Endodermal cell (in vitro differentiated cells): ENCODE results near the gene C18orf32. TPM values are rescaled to one million over a fixed set of nuclear protein-coding genes. Genes with fewer than 3 reads are reported as not detected.
"Not testable (repeated sequence)": the region's sequence is repeated elsewhere in the genome, so short reads cannot be mapped to it uniquely, and the experiment has no call there.

Experiments
- DNase-seq: peaks from one replicate; pipeline ENCODE4 v3.0.0-alpha.2; 2017
- H3K27ac ChIP-seq: 2 replicates; pipeline ENCODE4 v1.5.1; 2013; ENCODE audit warnings: mild to moderate bottlenecking, low read depth, low read length, moderate library complexity
- H3K27me3 ChIP-seq: 2 replicates; pipeline ENCODE4 v1.6.1; 2013; ENCODE audit warnings: mild to moderate bottlenecking, low read length, moderate library complexity; ENCODE audit not compliant: insufficient read depth, control insufficient read depth, poor library complexity, severe bottlenecking
- H3K36me3 ChIP-seq: 2 replicates; pipeline ENCODE4 v1.7.0; 2013; ENCODE audit warnings: mild to moderate bottlenecking, low read length, moderate library complexity; ENCODE audit not compliant: control insufficient read depth, insufficient read depth
- H3K4me1 ChIP-seq: one replicate; pipeline ENCODE4 v1.7.0; 2013; ENCODE audit warnings: low read length; ENCODE audit not compliant: control insufficient read depth, insufficient read depth
- H3K4me3 ChIP-seq: 2 replicates; pipeline ENCODE4 v1.5.1; 2013; ENCODE audit warnings: mild to moderate bottlenecking, low read length, moderate library complexity
- H3K9ac ChIP-seq: 2 replicates; pipeline ENCODE4 v1.6.1; 2013; ENCODE audit warnings: mild to moderate bottlenecking, low read length, moderate library complexity; ENCODE audit not compliant: poor library complexity, severe bottlenecking; ENCODE audit errors: extremely low read depth
- H3K9me3 ChIP-seq: 2 replicates; pipeline ENCODE4 v1.6.1; 2013; ENCODE audit warnings: mild to moderate bottlenecking, low read length, moderate library complexity; ENCODE audit not compliant: control insufficient read depth
- H3K27ac Mint-ChIP-seq: 2 replicates; pipeline ENCODE4 v1.8.0; 2020; ENCODE audit warnings: mixed read lengths
- H3K27me3 Mint-ChIP-seq: 2 replicates; pipeline ENCODE4 v1.8.0; 2021; ENCODE audit warnings: mild to moderate bottlenecking, mixed read lengths; ENCODE audit not compliant: insufficient read depth
- H3K36me3 Mint-ChIP-seq: 2 replicates; pipeline ENCODE4 v1.8.0; 2020; ENCODE audit warnings: low read depth, mixed read lengths
- H3K4me1 Mint-ChIP-seq: 2 replicates; pipeline ENCODE4 v1.8.0; 2020; ENCODE audit warnings: mixed read lengths
- H3K4me3 Mint-ChIP-seq: 2 replicates; pipeline ENCODE4 v1.8.0; 2020; ENCODE audit warnings: mild to moderate bottlenecking, moderate library complexity, mixed read lengths
- H3K9me3 Mint-ChIP-seq: 2 replicates; pipeline ENCODE4 v1.8.0; 2020; ENCODE audit warnings: mild to moderate bottlenecking, mixed read lengths
- WGBS, 2 experiments: methylation state at CpG; one replicate each; pipeline versions ENCODE4 v1.1.5 to v1.1.7; 2013; ENCODE audit warnings: missing lambda C conversion rate in 2 of 2, mixed read lengths in 1 of 2; ENCODE audit not compliant: insufficient coverage in 1 of 2, insufficient read length in 1 of 2; 5-methylcytosine and 5-hydroxymethylcytosine counted together
- total RNA-seq, 2 donors: library from RNA; stranded (reverse); fragmentation: NEBNext Ultra II Directional in 1 of 2; extraction: Animal tissue kit (Norgen Biotek cat#: 25700) in 1 of 2; gene quantifications; 2 replicates in 1 of 2; 3 replicates in 1 of 2; pipeline ENCODE4 v1.2.1, GENCODE V29; 2021
- TF ChIP-seq, protein P1 (sequence below): fragments of 200-600 bp; sonication (generic); conservative IDR thresholded peaks from 2 replicates; pipeline ENCODE4 v1.5.0; 2021; ENCODE audit warnings: antibody characterized with exemption, mild to moderate bottlenecking

C18orf32 gene
- total RNA-seq, 2 donors from 2014 or later: 31.4 to 32.9 TPM

DNA sequence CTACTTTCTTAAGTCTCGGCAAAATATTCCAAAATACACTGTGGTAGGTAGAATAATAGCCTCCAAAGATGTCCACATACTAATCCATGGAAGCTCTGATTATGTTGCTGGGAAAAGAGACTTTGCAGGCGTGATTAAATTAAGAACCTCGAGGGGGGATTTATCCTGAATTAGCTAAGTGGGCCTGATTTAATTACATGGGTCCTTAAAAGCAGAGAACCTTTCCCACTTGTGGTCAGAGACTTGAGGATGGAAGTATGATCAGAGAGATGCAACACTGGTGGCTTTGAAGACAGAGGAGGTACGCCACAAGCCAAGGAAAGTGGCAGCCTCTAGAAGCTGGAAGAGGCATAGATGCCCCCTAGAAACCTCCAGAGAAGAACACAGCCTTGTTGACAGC is 29.4 kb downstream of the C18orf32 start:
- TF ChIP-seq, protein P1, sequence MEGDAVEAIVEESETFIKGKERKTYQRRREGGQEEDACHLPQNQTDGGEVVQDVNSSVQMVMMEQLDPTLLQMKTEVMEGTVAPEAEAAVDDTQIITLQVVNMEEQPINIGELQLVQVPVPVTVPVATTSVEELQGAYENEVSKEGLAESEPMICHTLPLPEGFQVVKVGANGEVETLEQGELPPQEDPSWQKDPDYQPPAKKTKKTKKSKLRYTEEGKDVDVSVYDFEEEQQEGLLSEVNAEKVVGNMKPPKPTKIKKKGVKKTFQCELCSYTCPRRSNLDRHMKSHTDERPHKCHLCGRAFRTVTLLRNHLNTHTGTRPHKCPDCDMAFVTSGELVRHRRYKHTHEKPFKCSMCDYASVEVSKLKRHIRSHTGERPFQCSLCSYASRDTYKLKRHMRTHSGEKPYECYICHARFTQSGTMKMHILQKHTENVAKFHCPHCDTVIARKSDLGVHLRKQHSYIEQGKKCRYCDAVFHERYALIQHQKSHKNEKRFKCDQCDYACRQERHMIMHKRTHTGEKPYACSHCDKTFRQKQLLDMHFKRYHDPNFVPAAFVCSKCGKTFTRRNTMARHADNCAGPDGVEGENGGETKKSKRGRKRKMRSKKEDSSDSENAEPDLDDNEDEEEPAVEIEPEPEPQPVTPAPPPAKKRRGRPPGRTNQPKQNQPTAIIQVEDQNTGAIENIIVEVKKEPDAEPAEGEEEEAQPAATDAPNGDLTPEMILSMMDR: no peak
- Histone ChIP-seq H3K27ac (no peak overlapping the region), H3K36me3 (no peaks in the 10 kb centered on the region), H3K9ac (no peak overlapping the region), H3K27me3 (peaks cover 6% of the 10 kb centered on the region), H3K9me3 (peaks cover 7% of the 10 kb centered on the region), H3K4me1 (no peaks in the 10 kb centered on the region), H3K4me3 (no peak overlapping the region)
- H3K4me1 Mint-ChIP-seq: peaks cover 7% of the 10 kb centered on the region
- peaks cover 9% of the 10 kb centered on the region for H3K27me3 Mint-ChIP-seq
- H3K4me3 Mint-ChIP-seq: no peak overlapping the region
- DNase-seq: no peak
- no peak overlapping the region for H3K27ac Mint-ChIP-seq
- peaks cover 20% of the 10 kb centered on the region for H3K36me3 Mint-ChIP-seq
- peaks cover 9% of the 10 kb centered on the region for H3K9me3 Mint-ChIP-seq
- WGBS, 2 experiments: 94 to 96% methylated on average over 3 to 4 of the region's 4 CpGs

DNA sequence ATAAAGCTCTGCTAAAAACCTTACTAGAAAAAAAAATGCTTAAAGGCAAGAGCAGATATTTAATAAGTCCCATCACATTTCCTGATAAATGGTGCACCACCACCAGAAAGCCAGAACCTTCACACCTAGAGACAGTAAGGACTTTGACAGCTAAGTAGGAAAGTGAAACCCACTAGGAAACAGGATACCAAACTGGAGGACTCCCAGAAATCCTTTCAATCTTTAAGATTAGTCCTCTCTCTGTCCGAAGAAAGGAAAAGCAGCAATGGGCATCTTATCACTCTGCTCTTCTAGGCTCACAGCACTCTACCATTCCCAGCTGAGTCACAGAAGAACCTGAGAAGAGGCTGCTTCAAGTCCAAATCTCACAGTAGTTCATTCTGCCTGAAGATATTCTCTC is 30.2 kb downstream of the C18orf32 start:
- no peak for DNase-seq
- H3K27ac Mint-ChIP-seq: no peak overlapping the region
- peaks cover 9% of the 10 kb centered on the region for H3K9me3 ChIP-seq
- TF ChIP-seq, protein P1: no peak
- peaks cover 27% of the 10 kb centered on the region for H3K36me3 Mint-ChIP-seq
- H3K27ac ChIP-seq: no peak overlapping the region
- H3K4me3 ChIP-seq: no peak overlapping the region
- H3K9ac ChIP-seq: no peak overlapping the region
- H3K4me1 Mint-ChIP-seq: peaks cover 7% of the 10 kb centered on the region
- peaks cover 6% of the 10 kb centered on the region for H3K27me3 ChIP-seq
- peaks cover 9% of the 10 kb centered on the region for H3K27me3 Mint-ChIP-seq
- H3K9me3 Mint-ChIP-seq: peaks cover 14% of the 10 kb centered on the region
- H3K4me1 ChIP-seq: no peaks in the 10 kb centered on the region
- WGBS, 2 experiments: 87 to 89% methylated on average over 1 of the region's 1 CpG
- no peaks in the 10 kb centered on the region for H3K36me3 ChIP-seq
- no peak overlapping the region for H3K4me3 Mint-ChIP-seq

DNA sequence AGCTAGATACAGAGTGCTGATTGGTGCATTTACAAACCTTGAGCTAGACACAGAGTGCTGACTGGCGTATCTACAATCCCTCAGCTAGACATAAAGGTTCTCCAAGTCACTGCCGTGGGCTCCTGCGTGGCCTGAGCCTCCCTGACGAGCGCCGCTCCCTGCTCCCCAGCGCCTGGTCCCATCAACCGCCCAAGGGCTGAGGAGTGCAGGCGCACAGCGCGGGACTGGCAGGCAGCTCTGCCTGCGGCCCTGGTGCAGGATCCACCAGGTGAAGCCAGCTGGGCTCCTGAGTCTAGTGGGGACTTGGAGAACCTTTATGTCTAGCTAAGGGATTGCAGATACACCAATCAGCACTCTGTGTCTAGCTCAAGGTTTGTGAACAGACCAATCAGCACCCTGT is 34.5 kb downstream of the C18orf32 start:
- 95 to 100% methylated on average over 4 to 12 of the region's 12 CpGs for WGBS, 2 experiments
- H3K4me1 ChIP-seq, H3K4me3 Mint-ChIP-seq: not testable (repeated sequence)

More for the DNA sequence above, 34.5 kb downstream of the C18orf32 start:
- H3K9ac ChIP-seq, H3K27ac ChIP-seq, H3K27ac Mint-ChIP-seq, H3K4me1 Mint-ChIP-seq, H3K4me3 ChIP-seq, DNase-seq, H3K36me3 ChIP-seq, H3K27me3 Mint-ChIP-seq, H3K27me3 ChIP-seq: not testable (repeated sequence)
- H3K9me3 Mint-ChIP-seq: peaks cover 47% of the 10 kb centered on the region
- peaks cover 51% of the 10 kb centered on the region for H3K36me3 Mint-ChIP-seq
- peaks cover 47% of the 10 kb centered on the region for H3K9me3 ChIP-seq
